ENCODE data around the gene PDE2A. TPM values are rescaled to one million over a fixed set of nuclear protein-coding genes. Genes with fewer than 3 reads are reported as not detected.

The PDE2A gene
- total and polyA plus RNA-seq, 2 donors (not counting 3 experiments of a cell fraction or from before 2014, with no cell fraction given): 14.8 to 16.8 TPM

DNA sequence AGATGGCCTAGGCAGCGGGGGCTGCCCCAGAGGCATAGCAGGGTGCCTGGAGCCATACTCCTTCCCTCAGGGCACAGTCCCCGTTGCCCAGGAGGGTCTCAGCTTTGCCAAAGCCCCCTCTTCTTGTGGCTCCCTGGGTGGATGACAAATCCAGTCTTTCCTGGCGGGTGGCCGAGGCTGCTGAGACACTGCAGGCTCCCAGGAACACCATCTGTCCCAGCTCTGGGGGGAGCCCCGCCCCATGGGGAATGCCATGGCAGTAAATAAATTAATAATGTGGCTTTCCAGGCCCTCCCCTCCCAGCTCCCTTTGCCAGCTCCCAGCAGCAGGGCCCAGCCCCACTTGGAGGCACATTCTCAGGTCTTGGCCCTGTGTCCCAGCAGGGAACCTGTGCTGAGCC, 45.0 kb downstream of the PDE2A start:
- Histone ChIP-seq H3K4me2 (ENCODE audit: insufficient read depth, low read length) (no peak overlapping the region), H3K36me3 (ENCODE audit: control insufficient read depth in 2 of 2, extremely low read depth in 1 of 2, insufficient read depth in 2 of 2, low read length in 2 of 2) (no peaks in the 10 kb centered on the region), H3K27ac (ENCODE audit: insufficient read depth, low read depth, low read length) (no peak overlapping the region), H4K20me1 (replicated peaks; ENCODE audit: control insufficient read depth, extremely low read depth, insufficient read depth, low read length) (no peaks in the 10 kb centered on the region), H2AFZ (ENCODE audit: low read depth, low read length) (no peak overlapping the region), H3K4me3 (replicated peaks in 1 of 3; ENCODE audit: insufficient read depth in 1 of 3, low read depth in 1 of 3, low read length in 3 of 3) (no peak overlapping the region), H3K9me1 (replicated peaks; ENCODE audit: control insufficient read depth, extremely low read depth, insufficient read depth, low read length) (no peaks in the 10 kb centered on the region), H3K9ac (replicated peaks; ENCODE audit: extremely low read depth, insufficient read depth, low read length) (no peak overlapping the region), H3K79me2 (ENCODE audit: control insufficient read depth, insufficient read depth, low read length) (no peaks in the 10 kb centered on the region), H3K27me3 (ENCODE audit: control insufficient read depth in 2 of 2, insufficient read depth in 2 of 2, low read length in 2 of 2) (no peaks in the 10 kb centered on the region), H3K4me1 (ENCODE audit: control insufficient read depth, extremely low read depth, insufficient read depth, low read length) (peaks cover 44% of the 10 kb centered on the region), H3K9me3 (replicated peaks; ENCODE audit: control insufficient read depth, insufficient read depth, low read length) (no peaks in the 10 kb centered on the region)
- CTCF ChIA-PET: interaction anchor here (0.9 to 1.8 kb wide), 4 partner anchors 13 to 44 kb away, joined by 3 to 8 read pairs (median 3); no protein-coding TSS in a partner anchor
- TF ChIP-seq JUN (IDR thresholded peaks at IDR 0.05; ENCODE audit: borderline replicate concordance, insufficient read depth, insufficient read length, low read depth) (no peak), MYC (IDR thresholded peaks at IDR 0.05; ENCODE audit: low read depth, low read length) (no peak)
- TF ChIP-seq, protein P1, sequence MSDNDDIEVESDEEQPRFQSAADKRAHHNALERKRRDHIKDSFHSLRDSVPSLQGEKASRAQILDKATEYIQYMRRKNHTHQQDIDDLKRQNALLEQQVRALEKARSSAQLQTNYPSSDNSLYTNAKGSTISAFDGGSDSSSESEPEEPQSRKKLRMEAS (IDR thresholded peaks at IDR 0.05; ENCODE audit: insufficient read depth, insufficient read length): no peak
- TF ChIP-seq, protein P2, sequence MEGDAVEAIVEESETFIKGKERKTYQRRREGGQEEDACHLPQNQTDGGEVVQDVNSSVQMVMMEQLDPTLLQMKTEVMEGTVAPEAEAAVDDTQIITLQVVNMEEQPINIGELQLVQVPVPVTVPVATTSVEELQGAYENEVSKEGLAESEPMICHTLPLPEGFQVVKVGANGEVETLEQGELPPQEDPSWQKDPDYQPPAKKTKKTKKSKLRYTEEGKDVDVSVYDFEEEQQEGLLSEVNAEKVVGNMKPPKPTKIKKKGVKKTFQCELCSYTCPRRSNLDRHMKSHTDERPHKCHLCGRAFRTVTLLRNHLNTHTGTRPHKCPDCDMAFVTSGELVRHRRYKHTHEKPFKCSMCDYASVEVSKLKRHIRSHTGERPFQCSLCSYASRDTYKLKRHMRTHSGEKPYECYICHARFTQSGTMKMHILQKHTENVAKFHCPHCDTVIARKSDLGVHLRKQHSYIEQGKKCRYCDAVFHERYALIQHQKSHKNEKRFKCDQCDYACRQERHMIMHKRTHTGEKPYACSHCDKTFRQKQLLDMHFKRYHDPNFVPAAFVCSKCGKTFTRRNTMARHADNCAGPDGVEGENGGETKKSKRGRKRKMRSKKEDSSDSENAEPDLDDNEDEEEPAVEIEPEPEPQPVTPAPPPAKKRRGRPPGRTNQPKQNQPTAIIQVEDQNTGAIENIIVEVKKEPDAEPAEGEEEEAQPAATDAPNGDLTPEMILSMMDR (IDR thresholded peaks at IDR 0.05; ENCODE audit: extremely low read depth in 1 of 2, insufficient read depth in 1 of 2, low read depth in 1 of 2, low read length in 2 of 2): no peak
- intact Hi-C loops (cut with micrococcal nuclease): no loop called here
- BruUV-seq (replicated peaks): no TSS peak
- DNase-seq (ENCODE audit: low read depth, low spot score): no peak
- dilution Hi-C loops (cut with MboI; ENCODE audit: extremely low pct_ligation_motif_present, low sequenced_read_pairs): no loop called here
- POLR2A ChIA-PET: no interaction called here
- no peak for FAIRE-seq

DNA sequence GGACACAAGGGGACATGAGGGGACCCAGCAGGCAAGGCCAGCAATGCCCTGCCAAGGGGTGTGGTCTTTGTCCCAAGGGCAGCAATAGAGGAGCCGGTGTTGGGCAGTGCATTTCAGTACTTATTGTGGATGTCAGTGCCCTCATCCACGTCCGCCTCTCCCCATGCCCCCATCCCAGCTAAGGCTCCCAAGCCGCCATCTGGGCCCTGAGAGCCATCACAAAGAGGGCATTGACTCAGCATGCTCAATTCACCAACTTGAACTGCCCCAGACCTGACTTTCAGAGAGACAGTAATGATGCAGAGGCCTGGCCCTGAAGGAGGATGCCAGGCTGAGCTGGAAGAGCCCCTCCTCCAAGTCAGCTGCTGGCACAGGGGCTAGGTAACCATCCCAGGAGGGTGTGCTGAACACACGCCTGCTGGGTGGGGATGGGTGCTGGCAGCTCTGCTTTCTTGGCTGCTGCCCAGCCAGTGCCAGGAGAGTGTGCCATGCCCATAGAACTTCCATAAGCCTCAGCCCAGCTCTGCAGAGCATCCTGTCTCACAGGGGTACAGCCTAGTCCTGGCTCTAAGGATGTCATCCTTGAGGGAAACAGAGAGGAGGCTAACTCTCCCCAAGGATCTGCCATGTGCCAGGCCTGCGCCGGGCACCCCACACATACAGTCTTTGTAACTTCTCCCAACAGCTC, 46.5 kb downstream of the PDE2A start:
- no peaks in the 10 kb centered on the region for H3K27me3 ChIP-seq (ENCODE audit: control insufficient read depth in 2 of 2, insufficient read depth in 2 of 2, low read length in 2 of 2)
- no peaks in the 10 kb centered on the region for H3K79me2 ChIP-seq (ENCODE audit: control insufficient read depth, insufficient read depth, low read length)
- DNase-seq (ENCODE audit: low read depth, low spot score): no peak
- dilution Hi-C loops (cut with MboI; ENCODE audit: extremely low pct_ligation_motif_present, low sequenced_read_pairs) (no loop called here), intact Hi-C loops (cut with micrococcal nuclease) (no loop called here)
- H3K4me3 ChIP-seq (replicated peaks in 1 of 3; ENCODE audit: insufficient read depth in 1 of 3, low read depth in 1 of 3, low read length in 3 of 3): no peak overlapping the region
- no peak for FAIRE-seq
- ChIA-PET CTCF (interaction anchor here (0.8 to 1.5 kb wide), 5 partner anchors 10 to 29 kb away, joined by 3 to 5 read pairs (median 4); no protein-coding TSS in a partner anchor), POLR2A (no interaction called here)
- H3K9me1 ChIP-seq (replicated peaks; ENCODE audit: control insufficient read depth, extremely low read depth, insufficient read depth, low read length): no peaks in the 10 kb centered on the region
- H4K20me1 ChIP-seq (replicated peaks; ENCODE audit: control insufficient read depth, extremely low read depth, insufficient read depth, low read length): no peaks in the 10 kb centered on the region
- H3K27ac ChIP-seq (ENCODE audit: insufficient read depth, low read depth, low read length): no peak overlapping the region
- H3K9ac ChIP-seq (replicated peaks; ENCODE audit: extremely low read depth, insufficient read depth, low read length): no peak overlapping the region
- no peaks in the 10 kb centered on the region for H3K36me3 ChIP-seq (ENCODE audit: control insufficient read depth in 2 of 2, extremely low read depth in 1 of 2, insufficient read depth in 2 of 2, low read length in 2 of 2)
- peaks cover 30% of the 10 kb centered on the region for H3K4me1 ChIP-seq (ENCODE audit: control insufficient read depth, extremely low read depth, insufficient read depth, low read length)
- no peaks in the 10 kb centered on the region for H3K9me3 ChIP-seq (replicated peaks; ENCODE audit: control insufficient read depth, insufficient read depth, low read length)
- H2AFZ ChIP-seq (ENCODE audit: low read depth, low read length): no peak overlapping the region
- no peak overlapping the region for H3K4me2 ChIP-seq (ENCODE audit: insufficient read depth, low read length)
- no TSS peak for BruUV-seq (replicated peaks)
- TF ChIP-seq JUN (IDR thresholded peaks at IDR 0.05; ENCODE audit: borderline replicate concordance, insufficient read depth, insufficient read length, low read depth) (no peak), FOS (IDR thresholded peaks at IDR 0.05; ENCODE audit: borderline replicate concordance, insufficient read depth, low read length) (no peak)

Measured in endothelial cell of umbilical vein (primary cell).